BLaER1 (cell line): ENCODE results near the gene KRTAP4-11.
"Not testable (repeated sequence)": the region's sequence is repeated elsewhere in the genome, so short reads cannot be mapped to it uniquely, and the experiment has no call there.

Source experiments
- H3K27ac ChIP-seq: shearing (Covaris generic); formaldehyde crosslinking; 2 replicates; pipeline ENCODE4 v1.8.1; 2022
- H3K27me3 ChIP-seq: shearing (Covaris generic); formaldehyde crosslinking; 2 replicates; pipeline ENCODE4 v1.8.1; 2022
- H3K36me3 ChIP-seq: shearing (Covaris generic); formaldehyde crosslinking; 2 replicates; pipeline ENCODE4 v1.8.1; 2022
- H3K4me1 ChIP-seq: shearing (Covaris generic); formaldehyde crosslinking; 2 replicates; pipeline ENCODE4 v1.8.1; 2022
- H3K4me2 ChIP-seq: shearing (Covaris generic); formaldehyde crosslinking; 2 replicates; pipeline ENCODE4 v1.8.1; 2022
- H3K4me3 ChIP-seq: shearing (Covaris generic); formaldehyde crosslinking; 2 replicates; pipeline ENCODE4 v1.8.1; 2022
- H3K9ac ChIP-seq: shearing (Covaris generic); formaldehyde crosslinking; 2 replicates; pipeline ENCODE4 v1.8.1; 2022
- H3K9me3 ChIP-seq: shearing (Covaris generic); formaldehyde crosslinking; 2 replicates; pipeline ENCODE4 v1.8.1; 2022
- H4K20me1 ChIP-seq: shearing (Covaris generic); formaldehyde crosslinking; 2 replicates; pipeline ENCODE4 v1.8.1; 2022
- Cebpa-rat ChIP-seq: shearing (Covaris generic); IDR thresholded peaks from 2 replicates; pipeline ENCODE4 v1.8.1; 2022

Gene KRTAP4-11

DNA sequence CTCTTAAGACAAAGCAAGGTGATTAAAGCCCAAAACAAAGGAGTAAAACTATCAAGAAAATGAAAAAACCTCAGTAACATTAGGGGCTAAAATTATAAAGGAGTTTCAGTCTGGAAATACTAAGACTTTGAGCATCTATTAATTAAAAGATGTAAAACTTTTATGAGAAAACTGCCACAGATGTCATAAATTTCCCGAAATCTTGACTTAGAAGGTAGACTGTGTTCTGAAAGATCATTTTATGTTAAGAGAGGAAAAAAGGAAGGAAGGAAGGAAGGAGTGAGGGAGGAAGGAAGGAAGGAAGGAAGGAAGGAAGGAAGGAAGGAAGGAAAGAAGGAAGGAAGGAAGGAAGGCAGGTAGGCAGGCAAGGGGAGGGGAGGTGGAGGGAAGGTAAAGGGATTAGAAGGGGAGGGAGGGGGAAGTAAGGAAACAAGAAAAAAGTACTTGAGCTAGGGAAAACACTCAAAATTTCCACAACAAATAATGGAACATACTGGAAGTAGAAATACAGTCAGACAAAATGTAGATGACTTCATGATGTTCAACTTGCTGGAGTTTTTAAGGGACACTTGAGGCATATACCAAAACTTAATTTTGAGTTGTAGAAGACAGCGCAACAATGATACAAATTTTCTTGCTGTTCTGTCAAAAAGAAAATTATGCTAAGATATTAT lies 29.5 kb upstream of the KRTAP4-11 start:
- H3K36me3 ChIP-seq = no peaks in the 10 kb centered on the region
- H3K4me3 ChIP-seq = no peak overlapping the region
- H3K4me1 ChIP-seq = no peaks in the 10 kb centered on the region
- H3K9me3 ChIP-seq = peaks cover 18% of the 10 kb centered on the region
- no peak overlapping the region for H3K9ac ChIP-seq
- H3K4me2 ChIP-seq = no peak overlapping the region
- H3K27me3 ChIP-seq = no peaks in the 10 kb centered on the region
- H3K27ac ChIP-seq = no peak overlapping the region
- TF ChIP-seq Cebpa-rat = no peak
- no peaks in the 10 kb centered on the region for H4K20me1 ChIP-seq

DNA sequence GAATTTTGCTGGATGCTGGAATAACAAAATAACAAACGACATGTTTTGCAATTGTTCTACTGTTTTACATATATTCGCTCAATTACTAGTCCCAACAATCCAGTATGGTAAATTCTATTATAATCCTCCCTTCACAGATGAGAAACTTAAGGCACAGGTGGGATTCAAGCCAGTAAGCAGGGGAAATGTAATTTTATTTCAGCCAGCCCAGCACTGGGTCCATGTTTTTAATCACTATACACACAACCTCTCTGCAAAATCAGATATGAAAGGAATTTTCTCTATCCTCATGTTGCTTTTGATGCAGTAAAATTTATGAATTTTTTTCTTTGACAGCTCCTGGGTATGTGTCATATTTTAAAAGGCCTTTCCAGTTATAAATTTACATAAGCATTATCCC lies 27.1 kb upstream of the KRTAP4-11 start:
- no peaks in the 10 kb centered on the region for H3K27me3 ChIP-seq
- no peaks in the 10 kb centered on the region for H3K36me3 ChIP-seq
- no peak for TF ChIP-seq Cebpa-rat
- H3K9ac ChIP-seq = no peak overlapping the region
- no peak overlapping the region for H3K4me3 ChIP-seq
- no peaks in the 10 kb centered on the region for H4K20me1 ChIP-seq
- no peaks in the 10 kb centered on the region for H3K4me1 ChIP-seq
- H3K9me3 ChIP-seq = peaks cover 41% of the 10 kb centered on the region
- H3K4me2 ChIP-seq = no peak overlapping the region
- no peak overlapping the region for H3K27ac ChIP-seq

DNA sequence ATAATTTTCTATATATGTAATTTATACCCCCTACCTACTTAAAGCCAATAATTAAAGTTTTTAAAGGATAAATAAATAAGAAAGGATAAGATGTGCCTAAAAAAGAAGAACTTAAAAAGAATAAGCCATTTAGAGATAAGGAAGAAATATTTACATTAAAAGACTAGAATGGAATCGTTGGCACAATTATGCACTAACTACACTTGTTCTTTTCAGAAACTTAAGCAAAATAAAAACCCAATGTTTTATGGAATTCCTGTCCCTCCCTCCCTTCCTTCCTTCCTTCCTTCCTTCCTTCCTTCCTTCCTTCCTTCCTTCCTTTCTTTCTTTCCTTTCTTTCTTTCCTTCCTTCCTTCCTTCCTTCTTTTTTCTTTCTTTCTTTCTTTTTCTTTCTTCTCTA lies 26.7 kb upstream of the KRTAP4-11 start:
- H3K9ac ChIP-seq = no peak overlapping the region
- no peak overlapping the region for H3K4me2 ChIP-seq
- no peaks in the 10 kb centered on the region for H3K36me3 ChIP-seq
- H3K4me1 ChIP-seq = no peaks in the 10 kb centered on the region
- H3K27ac ChIP-seq = no peak overlapping the region
- no peaks in the 10 kb centered on the region for H4K20me1 ChIP-seq
- H3K27me3 ChIP-seq = no peaks in the 10 kb centered on the region
- TF ChIP-seq Cebpa-rat = no peak
- peaks cover 45% of the 10 kb centered on the region for H3K9me3 ChIP-seq
- no peak overlapping the region for H3K4me3 ChIP-seq

DNA sequence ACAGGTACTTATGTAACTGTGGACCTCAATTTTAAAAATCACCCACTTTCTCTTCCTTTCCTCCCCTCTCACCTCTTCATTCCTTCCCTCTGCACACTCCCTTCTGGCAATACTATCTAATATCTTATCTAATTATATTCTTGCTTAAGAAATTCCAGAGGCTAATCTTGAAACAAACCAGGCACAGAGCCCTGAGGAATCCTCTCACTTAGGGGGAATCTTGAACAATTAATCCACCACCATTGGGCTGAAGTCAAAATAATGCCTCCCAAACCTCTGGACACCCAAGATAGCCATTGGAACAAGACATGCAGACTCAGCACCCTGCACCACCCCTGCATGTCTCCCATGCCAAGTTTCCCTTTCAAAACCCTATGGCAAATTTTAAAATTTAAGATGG lies 23.2 kb upstream of the KRTAP4-11 start:
- H3K27me3 ChIP-seq = no peaks in the 10 kb centered on the region
- no peaks in the 10 kb centered on the region for H4K20me1 ChIP-seq
- H3K36me3 ChIP-seq = no peaks in the 10 kb centered on the region
- peaks cover 55% of the 10 kb centered on the region for H3K9me3 ChIP-seq
- no peak overlapping the region for H3K27ac ChIP-seq
- TF ChIP-seq Cebpa-rat = no peak
- no peaks in the 10 kb centered on the region for H3K4me1 ChIP-seq
- no peak overlapping the region for H3K4me3 ChIP-seq
- no peak overlapping the region for H3K9ac ChIP-seq
- no peak overlapping the region for H3K4me2 ChIP-seq

DNA sequence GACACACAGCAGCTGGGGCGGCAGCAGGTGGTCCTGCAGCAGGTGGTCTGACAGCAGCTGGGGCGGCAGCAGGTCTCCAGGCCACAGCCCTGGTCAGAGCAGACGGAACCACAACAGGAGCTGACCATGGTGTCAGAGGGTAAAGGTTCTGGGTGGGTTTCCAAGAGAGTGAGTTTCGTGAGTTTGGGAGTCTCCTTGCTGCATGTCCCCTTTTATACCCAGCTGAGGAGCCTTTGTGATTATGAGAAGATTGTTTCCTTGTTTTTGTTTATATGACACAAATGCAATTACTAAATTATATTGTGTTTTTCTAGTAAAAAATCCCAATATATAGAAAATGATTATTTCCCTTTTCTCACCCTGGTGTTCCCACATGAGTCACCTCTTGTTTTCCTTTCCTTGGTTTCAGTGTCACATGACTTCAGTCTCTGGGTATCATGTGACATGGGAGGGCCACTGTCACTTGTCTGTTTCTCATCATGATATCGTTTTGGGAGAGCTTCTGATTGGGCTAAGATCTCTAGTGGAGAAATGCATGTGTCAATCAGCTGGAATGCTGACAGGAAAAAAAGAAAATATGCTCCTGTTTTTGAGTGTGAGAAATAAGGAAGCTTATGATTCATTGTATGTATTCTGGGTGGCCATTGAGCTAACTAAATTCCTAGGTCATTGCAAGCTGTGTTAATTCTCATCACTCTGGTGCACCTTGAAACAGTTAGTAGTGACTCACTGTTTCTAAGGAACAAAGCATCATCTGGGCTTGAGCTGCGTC lies 22.4 kb upstream of the KRTAP4-11 start, which contains the start of gene KRTAP4-6:
Gene KRTAP4-6 (minus strand): TSS at position 185 of the 772 bp plus-strand sequence. CDS start 57 bp downstream, at position 128.
- Histone ChIP-seq H3K9ac (no peak within 1 kb of the TSS), H3K36me3 (no peaks in the 10 kb centered on the region), H3K4me3 (no peak within 1 kb of the TSS), H3K9me3 (peaks cover 55% of the 10 kb centered on the region), H3K4me2 (no peak within 1 kb of the TSS), H3K4me1 (no peaks in the 10 kb centered on the region), H3K27ac (no peak within 1 kb of the TSS), H3K27me3 (no peaks in the 10 kb centered on the region), H4K20me1 (no peaks in the 10 kb centered on the region)
- TF ChIP-seq Cebpa-rat = no peak

DNA sequence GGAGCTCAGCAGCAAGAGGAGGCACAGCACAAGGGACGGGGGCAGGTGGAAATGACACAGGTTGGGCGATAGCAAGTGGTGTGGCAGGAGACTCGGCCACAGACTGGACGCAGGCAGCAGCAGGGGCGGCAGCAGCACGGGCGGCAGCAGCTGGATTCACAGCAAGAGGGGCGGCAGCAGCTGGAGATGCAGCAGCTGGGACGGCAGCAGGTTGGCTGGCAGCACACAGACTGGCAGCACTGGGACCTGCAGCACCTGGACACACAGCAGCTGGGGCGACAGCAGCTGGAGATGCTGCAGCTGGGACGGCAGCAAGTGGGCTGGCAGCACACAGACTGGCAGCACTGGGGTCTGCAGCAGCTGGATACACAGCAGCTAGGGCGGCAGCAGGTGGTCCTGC lies 21.7 kb upstream of the KRTAP4-11 start:
- not testable (repeated sequence) for H3K27me3 ChIP-seq, H3K4me3 ChIP-seq, H3K9ac ChIP-seq, H3K27ac ChIP-seq, H3K4me1 ChIP-seq, H4K20me1 ChIP-seq, H3K4me2 ChIP-seq, H3K36me3 ChIP-seq
- peaks cover 55% of the 10 kb centered on the region for H3K9me3 ChIP-seq

DNA sequence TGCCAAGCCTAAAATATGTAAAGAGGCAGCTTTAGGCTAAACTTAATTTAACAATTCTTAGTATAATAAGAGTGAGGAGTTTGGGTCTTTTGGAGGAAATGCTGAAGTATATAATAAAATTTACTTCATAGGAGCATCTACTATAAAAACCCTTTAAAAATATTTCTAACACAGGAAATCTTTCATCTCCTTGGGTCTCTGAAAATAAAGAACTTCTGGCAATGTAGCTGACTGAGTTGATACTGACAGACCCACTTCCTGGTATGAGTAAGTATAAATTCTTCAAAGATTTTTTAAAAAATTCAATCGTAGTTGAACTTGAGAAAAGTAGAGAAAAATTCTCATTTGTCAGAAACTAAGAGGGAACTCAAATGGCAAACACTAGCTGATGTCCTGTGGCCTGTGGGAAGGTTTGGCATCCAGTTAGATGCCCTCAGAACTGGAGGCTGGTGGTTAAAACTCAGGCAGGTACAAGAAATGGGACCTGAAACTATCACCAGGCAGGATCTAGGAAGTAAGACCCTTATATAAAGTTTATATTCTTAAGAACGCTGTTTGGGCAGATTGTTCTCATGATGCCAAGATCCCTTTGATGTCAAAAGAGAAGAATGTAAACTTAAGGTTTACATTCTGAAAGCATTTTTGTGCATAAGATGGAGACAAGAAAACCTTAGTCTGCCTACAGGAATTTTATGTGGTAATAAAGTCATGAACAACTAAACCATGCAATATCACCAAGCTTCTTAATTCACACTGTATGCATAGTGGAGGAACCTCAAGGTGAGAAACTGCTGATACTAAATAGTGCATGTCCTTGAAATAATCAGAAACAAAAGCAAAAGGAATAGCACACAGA lies 15.9 kb upstream of the KRTAP4-11 start:
- Histone ChIP-seq H3K27me3 (no peaks in the 10 kb centered on the region), H3K4me3 (no peak overlapping the region), H3K36me3 (no peaks in the 10 kb centered on the region), H3K9me3 (peaks cover 3% of the 10 kb centered on the region; the same call in 1 of the 2 replicates), H4K20me1 (no peaks in the 10 kb centered on the region), H3K4me2 (peak overlapping the region; percentile 55), H3K9ac (no peak overlapping the region), H3K27ac (peak overlapping the region; percentile 58), H3K4me1 (peaks cover 15% of the 10 kb centered on the region)
- no peak for TF ChIP-seq Cebpa-rat

DNA sequence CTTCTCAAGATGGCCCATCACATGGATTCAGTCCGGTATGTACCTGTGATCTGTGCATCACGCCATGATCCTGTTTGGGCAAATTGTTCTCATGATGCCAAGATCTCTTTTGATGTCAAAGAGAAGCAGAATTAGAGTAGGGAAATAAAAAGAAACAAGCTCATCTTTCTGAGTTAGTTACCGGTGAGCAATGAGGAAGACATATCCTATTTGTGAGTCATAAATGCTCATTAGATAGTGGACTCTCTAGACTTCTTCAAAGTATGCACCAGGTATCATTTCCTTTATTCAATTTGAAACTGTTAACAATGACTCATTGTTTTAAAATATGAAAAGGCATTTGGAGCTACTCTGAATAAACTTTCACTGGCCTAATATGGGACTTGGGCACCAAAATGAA lies 13.8 kb upstream of the KRTAP4-11 start:
- Histone ChIP-seq H4K20me1 (no peaks in the 10 kb centered on the region), H3K27me3 (no peaks in the 10 kb centered on the region), H3K4me2 (no peak overlapping the region), H3K9ac (no peak overlapping the region), H3K4me1 (peaks cover 15% of the 10 kb centered on the region), H3K27ac (no peak overlapping the region), H3K36me3 (no peaks in the 10 kb centered on the region), H3K9me3 (0 out of 2 replicates have a peak, but pooled peaks cover 2% of the 10 kb centered on the region), H3K4me3 (no peak overlapping the region)
- no peak for TF ChIP-seq Cebpa-rat

DNA sequence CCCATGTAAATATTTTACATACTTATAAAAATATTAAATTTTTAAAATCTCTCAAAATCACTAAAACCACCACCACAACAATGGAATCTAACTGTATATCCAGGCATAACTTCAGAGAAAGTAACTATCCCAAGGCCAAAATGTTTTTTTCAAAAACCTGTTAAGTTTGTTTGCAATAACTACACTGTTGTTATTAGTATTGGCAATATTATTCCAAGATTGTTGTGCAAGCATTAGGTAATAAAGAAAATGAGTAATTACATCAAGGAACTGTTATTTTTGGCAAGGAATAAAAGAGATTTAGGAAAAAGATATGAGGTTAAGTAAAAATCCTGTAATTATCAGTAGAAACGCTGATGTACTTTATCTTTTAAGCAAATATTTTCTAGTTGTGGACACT lies 9.2 kb upstream of the KRTAP4-11 start:
- no peaks in the 10 kb centered on the region for H3K27me3 ChIP-seq
- H3K9ac ChIP-seq = no peak overlapping the region
- H3K9me3 ChIP-seq = peaks cover 15% of the 10 kb centered on the region
- no peak overlapping the region for H3K27ac ChIP-seq
- no peak overlapping the region for H3K4me2 ChIP-seq
- H3K36me3 ChIP-seq = no peaks in the 10 kb centered on the region
- H3K4me1 ChIP-seq = peaks cover 24% of the 10 kb centered on the region
- TF ChIP-seq Cebpa-rat = no peak
- H3K4me3 ChIP-seq = no peak overlapping the region
- no peaks in the 10 kb centered on the region for H4K20me1 ChIP-seq

DNA sequence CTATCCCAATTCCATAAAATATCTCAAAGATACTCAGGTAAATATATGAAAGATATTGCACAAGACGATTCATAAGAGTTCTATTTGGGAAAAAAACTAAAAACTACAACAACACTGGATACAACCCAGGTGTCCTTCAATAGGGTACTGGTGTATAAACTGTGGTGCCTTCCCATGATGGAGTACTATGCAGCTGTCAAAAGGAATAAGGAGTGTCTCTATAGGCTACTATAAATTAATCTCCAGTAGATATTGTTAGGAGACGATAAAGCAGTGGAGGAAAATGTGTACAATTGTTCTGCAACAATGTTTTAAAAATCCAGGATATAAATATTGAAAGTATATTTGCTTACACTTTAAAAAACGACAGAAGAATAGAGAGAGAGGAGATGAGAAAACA lies 8.2 kb upstream of the KRTAP4-11 start:
- no peaks in the 10 kb centered on the region for H3K27me3 ChIP-seq
- TF ChIP-seq Cebpa-rat = no peak
- H4K20me1 ChIP-seq = no peaks in the 10 kb centered on the region
- no peaks in the 10 kb centered on the region for H3K36me3 ChIP-seq
- peaks cover 24% of the 10 kb centered on the region for H3K4me1 ChIP-seq
- H3K9me3 ChIP-seq = peaks cover 22% of the 10 kb centered on the region
- H3K4me3 ChIP-seq = no peak overlapping the region
- H3K9ac ChIP-seq = no peak overlapping the region
- no peak overlapping the region for H3K27ac ChIP-seq
- no peak overlapping the region for H3K4me2 ChIP-seq
